Prostate gland (tissue), 2 donors: ENCODE results near the gene LAMB1.
"Not testable (repeated sequence)": the region's sequence is repeated elsewhere in the genome, so short reads cannot be mapped to it uniquely, and the experiment has no call there.

Source experiments
- POLR2A ChIP-seq: fragments of 450-650 bp; IDR thresholded peaks from one replicate; pipeline ENCODE4 v1.6.1; 2016; ENCODE audit warnings: antibody characterized with exemption, mild to moderate bottlenecking
- POLR2AphosphoS5 ChIP-seq: sonication (generic); formaldehyde crosslinking; IDR thresholded peaks from one replicate; pipeline ENCODE4 v1.6.1; 2017; ENCODE audit warnings: antibody characterized with exemption
- TF ChIP-seq, protein P1 (sequence below), 4 experiments: fragments of 200-600 bp in 2 of 4; fragments of 450-650 bp in 2 of 4; sonication (generic) in 2 of 4; IDR thresholded peaks; 1 replicate in 3 of 4; 2 replicates in 1 of 4; pipeline ENCODE4 v1.5.1; 2016 to 2019; ENCODE audit warnings: antibody characterized with exemption in 4 of 4, mild to moderate bottlenecking in 2 of 4, moderate library complexity in 2 of 4

GRCh38 chr7:107892367-107892741 is 110.6 kb downstream of the LAMB1 start:
- TF ChIP-seq, protein P1, sequence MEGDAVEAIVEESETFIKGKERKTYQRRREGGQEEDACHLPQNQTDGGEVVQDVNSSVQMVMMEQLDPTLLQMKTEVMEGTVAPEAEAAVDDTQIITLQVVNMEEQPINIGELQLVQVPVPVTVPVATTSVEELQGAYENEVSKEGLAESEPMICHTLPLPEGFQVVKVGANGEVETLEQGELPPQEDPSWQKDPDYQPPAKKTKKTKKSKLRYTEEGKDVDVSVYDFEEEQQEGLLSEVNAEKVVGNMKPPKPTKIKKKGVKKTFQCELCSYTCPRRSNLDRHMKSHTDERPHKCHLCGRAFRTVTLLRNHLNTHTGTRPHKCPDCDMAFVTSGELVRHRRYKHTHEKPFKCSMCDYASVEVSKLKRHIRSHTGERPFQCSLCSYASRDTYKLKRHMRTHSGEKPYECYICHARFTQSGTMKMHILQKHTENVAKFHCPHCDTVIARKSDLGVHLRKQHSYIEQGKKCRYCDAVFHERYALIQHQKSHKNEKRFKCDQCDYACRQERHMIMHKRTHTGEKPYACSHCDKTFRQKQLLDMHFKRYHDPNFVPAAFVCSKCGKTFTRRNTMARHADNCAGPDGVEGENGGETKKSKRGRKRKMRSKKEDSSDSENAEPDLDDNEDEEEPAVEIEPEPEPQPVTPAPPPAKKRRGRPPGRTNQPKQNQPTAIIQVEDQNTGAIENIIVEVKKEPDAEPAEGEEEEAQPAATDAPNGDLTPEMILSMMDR (IDR thresholded peaks at IDR 0.05), result not testable (repeated sequence)
- TF ChIP-seq POLR2AphosphoS5, POLR2A: not testable (repeated sequence)
